Type B pancreatic cell (in vitro differentiated cells): ENCODE data around the gene TYROBP. TPM values are rescaled to one million over a fixed set of nuclear protein-coding genes. Genes with fewer than 3 reads are reported as not detected.

Experiments
- DNase-seq: peaks from one replicate; pipeline ENCODE4 v3.0.0; 2021; ENCODE audit warnings: mixed read lengths; ENCODE audit not compliant: unreplicated experiment; ENCODE audit errors: extremely low spot score
- H3K27ac Mint-ChIP-seq: 2 replicates; pipeline ENCODE4 v1.8.0; 2021; ENCODE audit warnings: mild to moderate bottlenecking, mixed read lengths
- H3K27me3 Mint-ChIP-seq: 2 replicates; pipeline ENCODE4 v1.8.0; 2021; ENCODE audit warnings: mixed read lengths
- H3K36me3 Mint-ChIP-seq: 2 replicates; pipeline ENCODE4 v1.8.0; 2021; ENCODE audit warnings: mixed read lengths
- H3K4me1 Mint-ChIP-seq: one replicate; pipeline ENCODE4 v1.8.0; 2021; ENCODE audit warnings: mixed read lengths; ENCODE audit not compliant: unreplicated experiment
- H3K4me3 Mint-ChIP-seq: 2 replicates; pipeline ENCODE4 v1.8.0; 2021; ENCODE audit warnings: mild to moderate bottlenecking, mixed read lengths
- H3K9me3 Mint-ChIP-seq: 2 replicates; pipeline ENCODE4 v1.8.0; 2021; ENCODE audit warnings: mixed read lengths
- total RNA-seq: library from RNA; stranded (reverse); gene quantifications from 2 replicates; pipeline ENCODE4 v1.2.1, GENCODE V29; 2021; ENCODE audit warnings: low replicate concordance
- TF ChIP-seq, protein P1 (sequence below): fragments of 200-600 bp; sonication (generic); conservative IDR thresholded peaks from 2 replicates; pipeline ENCODE4 v1.5.0; 2021; ENCODE audit warnings: antibody characterized with exemption, mild to moderate bottlenecking

The TYROBP gene
- total RNA-seq, 1 donor from 2014 or later: not detected

DNA sequence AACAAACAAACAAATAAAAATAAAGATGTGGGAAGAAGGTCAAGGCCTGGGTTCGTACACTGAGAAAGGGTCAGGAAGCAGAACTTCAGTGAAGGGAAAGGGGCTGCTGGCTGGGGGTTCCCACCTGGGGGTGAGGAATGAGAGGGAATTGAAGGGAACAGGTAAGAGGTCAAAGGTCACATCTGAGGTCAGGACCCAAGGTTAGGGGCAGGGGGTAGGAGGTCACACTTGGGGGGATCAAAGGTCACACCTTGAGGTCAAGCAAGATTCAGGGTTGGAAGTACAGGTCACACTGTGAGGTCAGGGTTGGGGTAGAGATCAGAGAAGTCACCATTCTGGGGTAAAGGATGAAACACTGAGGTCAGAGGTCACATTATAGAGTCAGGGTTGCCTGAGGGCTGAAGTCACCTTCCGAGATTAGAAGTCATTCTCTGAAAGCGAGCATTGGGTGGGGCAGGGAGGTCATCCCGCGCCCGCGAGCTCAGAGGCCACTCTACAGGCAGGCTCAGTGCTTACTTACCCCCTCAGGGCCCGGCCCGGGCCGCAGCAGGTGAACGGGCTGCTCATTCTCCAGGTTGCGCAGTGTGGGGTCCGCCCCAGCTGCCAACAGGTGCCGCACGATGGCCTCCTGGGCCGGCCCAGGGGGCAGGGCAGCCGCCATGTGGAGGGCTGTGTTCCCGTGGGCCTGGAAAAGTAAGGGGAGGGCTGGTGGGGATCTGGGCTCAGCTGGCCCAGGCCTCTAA, 18.6 kb downstream of the TYROBP start:
- Mint-ChIP-seq H3K36me3 (peaks cover 25% of the 10 kb centered on the region), H3K9me3 (no peaks in the 10 kb centered on the region), H3K4me3 (no peak overlapping the region), H3K27ac (no peak overlapping the region), H3K4me1 (no peaks in the 10 kb centered on the region), H3K27me3 (no peaks in the 10 kb centered on the region)
- TF ChIP-seq, protein P1, sequence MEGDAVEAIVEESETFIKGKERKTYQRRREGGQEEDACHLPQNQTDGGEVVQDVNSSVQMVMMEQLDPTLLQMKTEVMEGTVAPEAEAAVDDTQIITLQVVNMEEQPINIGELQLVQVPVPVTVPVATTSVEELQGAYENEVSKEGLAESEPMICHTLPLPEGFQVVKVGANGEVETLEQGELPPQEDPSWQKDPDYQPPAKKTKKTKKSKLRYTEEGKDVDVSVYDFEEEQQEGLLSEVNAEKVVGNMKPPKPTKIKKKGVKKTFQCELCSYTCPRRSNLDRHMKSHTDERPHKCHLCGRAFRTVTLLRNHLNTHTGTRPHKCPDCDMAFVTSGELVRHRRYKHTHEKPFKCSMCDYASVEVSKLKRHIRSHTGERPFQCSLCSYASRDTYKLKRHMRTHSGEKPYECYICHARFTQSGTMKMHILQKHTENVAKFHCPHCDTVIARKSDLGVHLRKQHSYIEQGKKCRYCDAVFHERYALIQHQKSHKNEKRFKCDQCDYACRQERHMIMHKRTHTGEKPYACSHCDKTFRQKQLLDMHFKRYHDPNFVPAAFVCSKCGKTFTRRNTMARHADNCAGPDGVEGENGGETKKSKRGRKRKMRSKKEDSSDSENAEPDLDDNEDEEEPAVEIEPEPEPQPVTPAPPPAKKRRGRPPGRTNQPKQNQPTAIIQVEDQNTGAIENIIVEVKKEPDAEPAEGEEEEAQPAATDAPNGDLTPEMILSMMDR: no peak
- no peak for DNase-seq

DNA sequence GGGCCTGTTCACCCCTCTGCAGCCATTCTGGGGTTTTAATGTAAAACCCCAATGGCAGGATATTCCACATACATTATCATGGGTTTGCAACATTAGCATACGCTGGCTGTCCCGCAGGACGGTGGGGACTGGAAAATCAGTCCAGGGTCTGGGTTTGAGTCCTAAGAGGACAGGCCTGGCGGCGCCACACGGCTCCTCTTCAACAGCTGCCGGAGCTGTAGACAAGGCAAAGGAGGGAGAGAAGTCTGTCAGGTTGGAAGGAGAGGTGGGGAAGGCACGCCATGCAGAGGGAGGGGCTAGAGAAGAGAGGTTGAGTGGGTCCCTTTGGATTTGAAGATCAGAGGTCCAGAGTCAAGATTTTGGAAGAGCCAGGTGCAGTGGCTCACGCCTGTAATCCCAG, 19.7 kb downstream of the TYROBP start:
- Mint-ChIP-seq H3K27me3 (no peaks in the 10 kb centered on the region), H3K9me3 (no peaks in the 10 kb centered on the region), H3K27ac (no peak overlapping the region), H3K36me3 (peaks cover 25% of the 10 kb centered on the region), H3K4me3 (no peak overlapping the region), H3K4me1 (no peaks in the 10 kb centered on the region)
- no peak for DNase-seq
- TF ChIP-seq, protein P1: no peak

DNA sequence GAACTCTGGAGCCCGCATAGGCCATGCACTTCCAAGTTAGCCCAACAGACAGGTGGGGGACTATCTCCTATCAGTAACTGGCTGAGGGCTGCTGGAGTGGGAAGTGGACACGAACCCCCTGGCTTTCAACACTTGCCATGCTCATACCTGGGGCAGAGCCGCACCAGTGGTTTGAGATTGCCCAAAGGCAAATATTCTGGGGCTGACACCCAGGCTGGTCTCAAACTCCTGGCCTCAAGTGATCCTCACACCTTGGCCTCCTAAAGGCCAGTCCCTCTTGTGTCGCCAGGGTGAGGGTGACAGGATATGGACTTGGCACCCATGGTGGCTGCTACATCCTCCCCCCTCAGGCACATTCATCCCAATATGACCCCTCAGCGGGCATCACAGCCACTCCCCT, 20.9 kb downstream of the TYROBP start:
- no peak overlapping the region for H3K4me3 Mint-ChIP-seq
- TF ChIP-seq, protein P1: no peak
- no peaks in the 10 kb centered on the region for H3K27me3 Mint-ChIP-seq
- no peaks in the 10 kb centered on the region for H3K4me1 Mint-ChIP-seq
- H3K9me3 Mint-ChIP-seq: no peaks in the 10 kb centered on the region
- H3K36me3 Mint-ChIP-seq: peaks cover 25% of the 10 kb centered on the region
- no peak overlapping the region for H3K27ac Mint-ChIP-seq
- no peak for DNase-seq

DNA sequence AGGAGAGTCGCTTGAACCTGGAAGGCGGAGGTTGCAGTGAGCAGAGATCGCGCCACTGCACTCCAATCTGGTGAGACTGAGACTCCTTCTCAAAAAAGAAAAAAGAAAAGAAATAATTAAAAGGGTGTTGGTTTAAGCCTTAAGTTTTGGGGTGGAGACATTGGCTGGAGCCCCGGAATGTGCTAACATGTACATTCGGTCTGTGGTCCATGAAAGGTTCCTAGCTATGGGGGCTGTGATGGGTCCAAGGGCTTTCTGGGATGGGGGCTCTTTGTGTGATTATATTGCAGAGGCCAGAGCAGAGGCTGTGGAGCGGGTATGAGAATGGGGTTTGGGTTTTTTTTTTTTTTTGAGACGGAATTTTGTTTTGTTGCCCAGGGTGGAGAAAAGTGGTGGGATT, 22.2 kb downstream of the TYROBP start:
- Mint-ChIP-seq H3K9me3 (no peaks in the 10 kb centered on the region), H3K36me3 (peaks cover 22% of the 10 kb centered on the region), H3K4me3 (no peak overlapping the region), H3K27ac (no peak overlapping the region), H3K27me3 (no peaks in the 10 kb centered on the region), H3K4me1 (no peaks in the 10 kb centered on the region)
- TF ChIP-seq, protein P1: no peak
- DNase-seq: no peak

DNA sequence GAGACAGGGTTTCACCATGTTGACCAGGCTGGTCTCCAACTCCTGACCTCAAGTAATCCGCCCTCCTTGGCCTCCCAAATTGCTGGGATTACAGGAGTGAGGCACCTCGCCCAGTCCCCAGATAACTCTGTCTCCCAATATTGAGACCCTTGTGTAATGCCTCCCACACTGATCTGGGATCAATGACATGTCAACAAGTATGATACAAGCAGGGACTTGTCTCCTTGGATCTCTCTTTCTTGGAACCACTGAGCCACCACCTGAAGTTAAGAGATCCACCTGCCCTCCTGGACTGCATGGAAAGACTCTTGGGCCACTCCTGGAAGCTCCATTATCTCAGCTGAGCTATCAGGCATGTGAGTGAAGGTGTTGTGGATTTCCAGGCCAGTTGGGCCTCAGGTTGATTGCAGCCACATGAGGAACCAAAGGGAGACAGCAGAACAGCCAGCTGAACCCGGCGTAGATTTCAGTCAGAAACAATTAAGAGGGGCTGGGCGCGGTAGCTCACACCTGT, 22.8 kb downstream of the TYROBP start:
- TF ChIP-seq, protein P1: no peak
- no peak overlapping the region for H3K27ac Mint-ChIP-seq

More for the DNA sequence above, 22.8 kb downstream of the TYROBP start:
- no peaks in the 10 kb centered on the region for H3K9me3 Mint-ChIP-seq
- peaks cover 19% of the 10 kb centered on the region for H3K36me3 Mint-ChIP-seq
- no peak for DNase-seq
- H3K4me1 Mint-ChIP-seq: no peaks in the 10 kb centered on the region
- H3K4me3 Mint-ChIP-seq: no peak overlapping the region
- H3K27me3 Mint-ChIP-seq: no peaks in the 10 kb centered on the region
